Common myeloid progenitor, CD34-positive (primary cell): ENCODE measurements around the gene DCAF5.

Experiments used
- CTCF ChIA-PET: fragments of 350-600 bp; sonication (Branson Sonifier 250); formaldehyde crosslinking; loops from one replicate; lab custom pipeline; 2021; ENCODE audit warnings: antibody characterized with exemption; lab: Charles Lee
- POLR2A ChIA-PET: fragments of 350-600 bp; sonication (Branson Sonifier 250); formaldehyde crosslinking; loops from one replicate; lab custom pipeline; 2021; ENCODE audit warnings: antibody characterized with exemption; lab: Charles Lee
- DNase-seq, 3 donors: peaks; one replicate each; pipeline versions ENCODE4 v3.0.0 to v3.0.0-alpha.2; 2013
- H3K27ac ChIP-seq, 2 experiments: 1 replicate in 1 of 2; 2 replicates in 1 of 2; pipeline ENCODE4 v1.7.0; 2013; ENCODE audit warnings: inconsistent platforms in 2 of 2, low read length in 2 of 2, mild to moderate bottlenecking in 2 of 2, low read depth in 1 of 2, moderate library complexity in 1 of 2; ENCODE audit not compliant: severe bottlenecking in 2 of 2, insufficient read depth in 1 of 2, poor library complexity in 1 of 2
- H3K27me3 ChIP-seq, 5 experiments: replicated peaks in 2 of 5; 1 replicate in 3 of 5; 2 replicates in 2 of 5; pipeline versions ENCODE4 v1.6.1 to v1.7.0; 2013; ENCODE audit warnings: low read length in 4 of 5, mild to moderate bottlenecking in 2 of 5, moderate library complexity in 2 of 5, inconsistent platforms in 1 of 5; ENCODE audit not compliant: insufficient read depth in 5 of 5, control insufficient read depth in 4 of 5
- H3K36me3 ChIP-seq, 4 experiments: 1 replicate in 2 of 4; 2 replicates in 2 of 4; pipeline versions ENCODE4 v1.6.1 to v1.7.0; 2013; ENCODE audit warnings: low read length in 3 of 4, control low read depth in 1 of 4, mild to moderate bottlenecking in 1 of 4; ENCODE audit not compliant: control insufficient read depth in 4 of 4, insufficient read depth in 4 of 4
- H3K4me1 ChIP-seq, 4 experiments: 1 replicate in 3 of 4; 2 replicates in 1 of 4; pipeline versions ENCODE4 v1.6.1 to v1.7.1; 2013; ENCODE audit warnings: low read length in 3 of 4, mild to moderate bottlenecking in 3 of 4, control low read depth in 1 of 4, inconsistent platforms in 1 of 4, moderate library complexity in 1 of 4; ENCODE audit not compliant: control insufficient read depth in 4 of 4, insufficient read depth in 4 of 4; ENCODE audit errors: control extremely low read depth in 1 of 4
- H3K4me3 ChIP-seq, 7 experiments: 1 replicate in 4 of 7; 2 replicates in 3 of 7; pipeline versions ENCODE4 v1.5.1 to v1.7.0; 2013; ENCODE audit warnings: mild to moderate bottlenecking in 7 of 7, low read length in 6 of 7, moderate library complexity in 6 of 7, inconsistent platforms in 2 of 7, low read depth in 2 of 7, control low read depth in 1 of 7; ENCODE audit not compliant: insufficient read depth in 4 of 7, control insufficient read depth in 1 of 7; ENCODE audit errors: extremely low read depth in 1 of 7
- H3K9me3 ChIP-seq, 5 experiments: 1 replicate in 4 of 5; 2 replicates in 1 of 5; pipeline versions ENCODE4 v1.6.1 to v1.7.1; 2013; ENCODE audit warnings: low read length in 4 of 5, mild to moderate bottlenecking in 2 of 5, inconsistent platforms in 1 of 5, low read depth in 1 of 5, moderate library complexity in 1 of 5; ENCODE audit not compliant: control insufficient read depth in 4 of 5, insufficient read depth in 2 of 5; ENCODE audit errors: control extremely low read depth in 1 of 5
- WGBS: methylation state at CpG from one replicate; pipeline ENCODE4 v1.1.5; 2013; ENCODE audit not compliant: insufficient coverage; 5-methylcytosine and 5-hydroxymethylcytosine counted together

The DCAF5 gene

GRCh38 chr14:69054030-69054429, 98.9 kb downstream of the DCAF5 start:
- no peak overlapping the region for H3K27ac ChIP-seq
- H3K4me1 ChIP-seq, result peaks cover 4 to 33% (median 18%) of the 10 kb centered on the region in 4 experiments
- CTCF ChIA-PET, result interaction anchor here (1.2 kb wide), 1 partner anchor 35 kb away, joined by 3 read pairs; no protein-coding TSS in a partner anchor
- no peaks in the 10 kb centered on the region for H3K9me3 ChIP-seq
- WGBS, result 91% methylated on average over 10 of the region's 11 CpGs
- no peaks in the 10 kb centered on the region for H3K27me3 ChIP-seq
- H3K4me3 ChIP-seq, result no peak overlapping the region
- DNase-seq, result no peak
- POLR2A ChIA-PET, result no interaction called here
- H3K36me3 ChIP-seq, result peaks cover 11 to 47% (median 29%) of the 10 kb centered on the region in 4 experiments

- Histone ChIP-seq H3K4me1 (peaks cover 4 to 33% (median 19%) of the 10 kb centered on the region in 4 experiments), H3K9me3 (no peaks in the 10 kb centered on the region), H3K27ac (peak overlapping the region; percentile 9 to 63), H3K36me3 (peaks cover 11 to 36% (median 26%) of the 10 kb centered on the region in 4 experiments), H3K27me3 (no peaks in the 10 kb centered on the region), H3K4me3 (peak overlapping the region in 1 of 7 experiments; percentile 11)
- WGBS, result 0% methylated on average over 4 of the region's 4 CpGs
- peak; percentile 35 to 80 (median 64) for DNase-seq
- ChIA-PET CTCF (interaction anchor here (0.8 to 1.3 kb wide), 2 partner anchors 9 to 12 kb away, joined by 4 read pairs; no protein-coding TSS in a partner anchor), POLR2A (no interaction called here)
Measured at GRCh38 chr14:69052181-69052601, 100.7 kb downstream of the DCAF5 start.

GRCh38 chr14:69050240-69051184, 102.4 kb downstream of the DCAF5 start:
- no peak overlapping the region for H3K4me3 ChIP-seq
- ChIA-PET CTCF (interaction anchor here (1.1 to 1.5 kb wide), 2 partner anchors 10 to 13 kb away, joined by 3 to 7 read pairs; no protein-coding TSS in a partner anchor), POLR2A (interaction anchor here (0.7 kb wide), 1 partner anchor 1724 kb away, joined by 3 read pairs; no protein-coding TSS in a partner anchor)
- no peak overlapping the region for H3K27ac ChIP-seq
- no peak for DNase-seq
- peaks cover 4 to 33% (median 20%) of the 10 kb centered on the region in 4 experiments for H3K4me1 ChIP-seq
- H3K9me3 ChIP-seq, result no peaks in the 10 kb centered on the region
- 59% methylated on average over 5 of the region's 6 CpGs for WGBS
- H3K27me3 ChIP-seq, result no peaks in the 10 kb centered on the region
- H3K36me3 ChIP-seq, result peaks cover 9 to 24% (median 18%) of the 10 kb centered on the region in 4 experiments

- POLR2A ChIA-PET, result no interaction called here
- WGBS, result 5% methylated on average over 2 of the region's 2 CpGs
Measured at GRCh38 chr14:69049675-69050074, 103.2 kb downstream of the DCAF5 start.

GRCh38 chr14:69048456-69048855, 104.5 kb downstream of the DCAF5 start:
- H3K9me3 ChIP-seq, result no peaks in the 10 kb centered on the region
- ChIA-PET CTCF (interaction anchor here (0.6 kb wide), 1 partner anchor 1567 kb away, joined by 4 read pairs; no protein-coding TSS in a partner anchor), POLR2A (interaction anchor here (0.8 kb wide), 1 partner anchor 180 kb away, joined by 4 read pairs; no protein-coding TSS in a partner anchor)
- no peaks in the 10 kb centered on the region for H3K27me3 ChIP-seq
- DNase-seq, result peak in 2 of 3 donors; percentile 64 to 73
- no peak overlapping the region for H3K27ac ChIP-seq
- 83% methylated on average over 1 of the region's 3 CpGs for WGBS
- H3K4me1 ChIP-seq, result peaks cover 12 to 42% (median 25%) of the 10 kb centered on the region in 4 experiments
- no peak overlapping the region for H3K4me3 ChIP-seq
- peaks cover 0 to 4% (median 2%) of the 10 kb centered on the region in 4 experiments for H3K36me3 ChIP-seq

More at GRCh38 chr14:69049675-69050074, 103.2 kb downstream of the DCAF5 start:
- H3K4me3 ChIP-seq, result no peak overlapping the region
- H3K36me3 ChIP-seq, result peaks cover 6 to 16% (median 11%) of the 10 kb centered on the region in 4 experiments
- H3K27ac ChIP-seq, result no peak overlapping the region
- no peaks in the 10 kb centered on the region for H3K9me3 ChIP-seq
- DNase-seq, result no peak
- peaks cover 4 to 33% (median 21%) of the 10 kb centered on the region in 4 experiments for H3K4me1 ChIP-seq
- CTCF ChIA-PET, result interaction anchor here (1.1 to 1.5 kb wide), 2 partner anchors 10 to 12 kb away, joined by 3 to 7 read pairs; no protein-coding TSS in a partner anchor
- no peaks in the 10 kb centered on the region for H3K27me3 ChIP-seq

- ChIA-PET CTCF (no interaction called here), POLR2A (no interaction called here)
- WGBS, result 100% methylated on average over 1 of the region's 1 CpG
- Histone ChIP-seq H3K4me3 (no peak overlapping the region), H3K9me3 (no peaks in the 10 kb centered on the region), H3K27ac (no peak overlapping the region), H3K27me3 (no peaks in the 10 kb centered on the region), H3K36me3 (peaks cover 0 to 3% (median 0%) of the 10 kb centered on the region in 4 experiments), H3K4me1 (peaks cover 13 to 46% (median 31%) of the 10 kb centered on the region in 4 experiments)
- no peak for DNase-seq
Measured at GRCh38 chr14:69047255-69047654, 105.7 kb downstream of the DCAF5 start.
